Thymus (tissue), 11 donors: ENCODE results near the gene HDAC1. TPM values are rescaled to one million over a fixed set of nuclear protein-coding genes. Genes with fewer than 3 reads are reported as not detected.

ENCODE experiments used
- DNase-seq, 9 donors: peaks; one replicate each; pipeline ENCODE4 v3.0.0-alpha.2; 2013; ENCODE audit warnings: low spot score in 9 of 9, low read depth in 6 of 9, missing footprints in 1 of 9
- H3K27ac ChIP-seq, 2 donors: one replicate each; pipeline ENCODE4 v1.5.1; 2013; ENCODE audit warnings: control low read depth in 1 of 2, low read depth in 1 of 2, low read length in 1 of 2, mild to moderate bottlenecking in 1 of 2, moderate library complexity in 1 of 2
- H3K27me3 ChIP-seq, 2 donors: one replicate each; pipeline ENCODE4 v1.5.1; 2013; ENCODE audit warnings: low read length in 1 of 2; ENCODE audit not compliant: control insufficient read depth in 2 of 2, insufficient read depth in 1 of 2
- H3K36me3 ChIP-seq, 2 donors: one replicate each; pipeline ENCODE4 v1.5.1; 2013; ENCODE audit warnings: low read length in 1 of 2, mild to moderate bottlenecking in 1 of 2, moderate library complexity in 1 of 2; ENCODE audit not compliant: control insufficient read depth in 2 of 2, insufficient read depth in 2 of 2
- H3K4me1 ChIP-seq, 2 donors: one replicate each; pipeline ENCODE4 v1.5.1; 2013; ENCODE audit warnings: low read length in 2 of 2; ENCODE audit not compliant: control insufficient read depth in 2 of 2, insufficient read depth in 2 of 2
- H3K4me3 ChIP-seq, 2 donors: one replicate each; pipeline ENCODE4 v1.5.1; 2013; ENCODE audit warnings: low read length in 2 of 2, control low read depth in 1 of 2, mild to moderate bottlenecking in 1 of 2
- H3K9me3 ChIP-seq, 2 donors: one replicate each; pipeline ENCODE4 v1.5.1; 2013; ENCODE audit warnings: low read length in 1 of 2, mild to moderate bottlenecking in 1 of 2; ENCODE audit not compliant: control insufficient read depth in 2 of 2, insufficient read depth in 1 of 2
- WGBS: extraction: QIAGEN DNeasy Blood & Tissue Kit; methylation state at CpG from one replicate; pipeline ENCODE4 v1.1.7; 2013; 5-methylcytosine and 5-hydroxymethylcytosine counted together
- polyA plus RNA-seq: library from polyadenylated mRNA; stranded (reverse); fragments of 200-250 nt; gene quantifications from one replicate; pipeline ENCODE4 v1.2.3, GENCODE V29; 2013
- total RNA-seq: library from RNA; stranded (reverse); fragments of 120-200 nt; gene quantifications from one replicate; pipeline ENCODE4 v1.2.4, GENCODE V29; 2013
- donor health status: healthy.

The HDAC1 gene
- total and polyA plus RNA-seq, 2 donors: 103 to 150 TPM

GRCh38 chr1:32364836-32365235 lies 73.0 kb downstream of the HDAC1 start:
- H3K9me3 ChIP-seq: no peaks in the 10 kb centered on the region
- peaks cover 50 to 56% of the 10 kb centered on the region in 2 donors for H3K36me3 ChIP-seq
- peaks cover 10 to 27% of the 10 kb centered on the region in 2 donors for H3K27me3 ChIP-seq
- H3K27ac ChIP-seq: no peak overlapping the region
- no peak overlapping the region for H3K4me3 ChIP-seq
- WGBS: 98% methylated on average over 5 of the region's 5 CpGs
- no peak for DNase-seq
- H3K4me1 ChIP-seq: peaks cover 7 to 10% of the 10 kb centered on the region in 2 donors

GRCh38 chr1:32365445-32365844 lies 73.6 kb downstream of the HDAC1 start:
- H3K4me3 ChIP-seq: no peak overlapping the region
- H3K4me1 ChIP-seq: peaks cover 6% of the 10 kb centered on the region in 2 donors
- H3K27ac ChIP-seq: no peak overlapping the region
- no peak for DNase-seq
- no peaks in the 10 kb centered on the region for H3K9me3 ChIP-seq
- H3K27me3 ChIP-seq: peaks cover 10 to 25% of the 10 kb centered on the region in 2 donors
- peaks cover 50 to 56% of the 10 kb centered on the region in 2 donors for H3K36me3 ChIP-seq
- WGBS: 97% methylated on average over 6 of the region's 6 CpGs

GRCh38 chr1:32367912-32368635 lies 76.2 kb downstream of the HDAC1 start:
- Histone ChIP-seq H3K4me3 (no peak overlapping the region), H3K27ac (no peak overlapping the region), H3K9me3 (no peaks in the 10 kb centered on the region), H3K36me3 (peaks cover 62 to 68% of the 10 kb centered on the region in 2 donors), H3K4me1 (peaks cover 0 to 9% of the 10 kb centered on the region in 2 donors), H3K27me3 (no peaks in the 10 kb centered on the region)
- WGBS: 98% methylated on average over 7 of the region's 7 CpGs
- DNase-seq: no peak

GRCh38 chr1:32372149-32372756 lies 80.4 kb downstream of the HDAC1 start:
- 57% methylated on average over 5 of the region's 5 CpGs for WGBS
- no peak overlapping the region for H3K27ac ChIP-seq
- H3K4me1 ChIP-seq: peaks cover 0 to 9% of the 10 kb centered on the region in 2 donors
- H3K36me3 ChIP-seq: peaks cover 69 to 71% of the 10 kb centered on the region in 2 donors
- H3K27me3 ChIP-seq: no peaks in the 10 kb centered on the region
- no peaks in the 10 kb centered on the region for H3K9me3 ChIP-seq
- no peak overlapping the region for H3K4me3 ChIP-seq
- DNase-seq: peak in 7 of 9 donors; percentile 37 to 79 (median 53)

- DNase-seq: no peak
- peaks cover 71% of the 10 kb centered on the region in 2 donors for H3K36me3 ChIP-seq
- no peaks in the 10 kb centered on the region for H3K9me3 ChIP-seq
- H3K27me3 ChIP-seq: no peaks in the 10 kb centered on the region
- H3K4me3 ChIP-seq: no peak overlapping the region
- no peak overlapping the region for H3K27ac ChIP-seq
- H3K4me1 ChIP-seq: peaks cover 0 to 9% of the 10 kb centered on the region in 2 donors
- 97% methylated on average over 1 of the region's 1 CpG for WGBS
Observed at GRCh38 chr1:32373996-32374592, 82.2 kb downstream of the HDAC1 start.

- WGBS: 99% methylated on average over 11 of the region's 11 CpGs
Observed at GRCh38 chr1:32376199-32376598, 84.3 kb downstream of the HDAC1 start.

GRCh38 chr1:32377541-32378220 lies 85.8 kb downstream of the HDAC1 start:
- Histone ChIP-seq H3K36me3 (peaks cover 87 to 91% of the 10 kb centered on the region in 2 donors), H3K27ac (no peak overlapping the region), H3K4me3 (no peak overlapping the region), H3K27me3 (no peaks in the 10 kb centered on the region), H3K4me1 (no peaks in the 10 kb centered on the region), H3K9me3 (no peaks in the 10 kb centered on the region)
- DNase-seq: no peak
- 97% methylated on average over 12 of the region's 12 CpGs for WGBS

More at GRCh38 chr1:32376199-32376598, 84.3 kb downstream of the HDAC1 start:
- no peaks in the 10 kb centered on the region for H3K9me3 ChIP-seq
- peaks cover 85 to 88% of the 10 kb centered on the region in 2 donors for H3K36me3 ChIP-seq
- no peak overlapping the region for H3K27ac ChIP-seq
- no peak for DNase-seq
- H3K27me3 ChIP-seq: no peaks in the 10 kb centered on the region
- peaks cover 0 to 9% of the 10 kb centered on the region in 2 donors for H3K4me1 ChIP-seq
- H3K4me3 ChIP-seq: no peak overlapping the region

GRCh38 chr1:32380057-32380456 lies 88.2 kb downstream of the HDAC1 start:
- WGBS: 97% methylated on average over 9 of the region's 9 CpGs
- Histone ChIP-seq H3K36me3 (peaks cover 82 to 90% of the 10 kb centered on the region in 2 donors), H3K4me1 (no peaks in the 10 kb centered on the region), H3K27me3 (no peaks in the 10 kb centered on the region), H3K4me3 (no peak overlapping the region), H3K9me3 (no peaks in the 10 kb centered on the region), H3K27ac (no peak overlapping the region)
- DNase-seq: no peak
